Activated naive CD8-positive, alpha-beta T cell treated with anti-CD3 and anti-CD28 coated beads, Interleukin-2, amount 50 U/mL, for 16 hours (primary cell): Measurements from ENCODE around the gene SLC25A17.
A peak's percentile ranks its signal among the peaks of the same experiment; 100 is the strongest.
"Not testable (repeated sequence)": the region's sequence is repeated elsewhere in the genome, so short reads cannot be mapped to it uniquely, and the experiment has no call there.

Experiments
- DNase-seq: peaks from one replicate; pipeline ENCODE4 v3.0.0-alpha.2; 2020; ENCODE audit warnings: low read depth, low spot score

SLC25A17 gene, protein sequence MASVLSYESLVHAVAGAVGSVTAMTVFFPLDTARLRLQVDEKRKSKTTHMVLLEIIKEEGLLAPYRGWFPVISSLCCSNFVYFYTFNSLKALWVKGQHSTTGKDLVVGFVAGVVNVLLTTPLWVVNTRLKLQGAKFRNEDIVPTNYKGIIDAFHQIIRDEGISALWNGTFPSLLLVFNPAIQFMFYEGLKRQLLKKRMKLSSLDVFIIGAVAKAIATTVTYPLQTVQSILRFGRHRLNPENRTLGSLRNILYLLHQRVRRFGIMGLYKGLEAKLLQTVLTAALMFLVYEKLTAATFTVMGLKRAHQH

GRCh38 chr22:40818747-40819598 lies at the start of gene SLC25A17:
TSS of gene SLC25A17 (minus strand) at chr22:40819346. CDS start at chr22:40819248, 98 bp downstream.
- peak; percentile 67 for DNase-seq

DNA sequence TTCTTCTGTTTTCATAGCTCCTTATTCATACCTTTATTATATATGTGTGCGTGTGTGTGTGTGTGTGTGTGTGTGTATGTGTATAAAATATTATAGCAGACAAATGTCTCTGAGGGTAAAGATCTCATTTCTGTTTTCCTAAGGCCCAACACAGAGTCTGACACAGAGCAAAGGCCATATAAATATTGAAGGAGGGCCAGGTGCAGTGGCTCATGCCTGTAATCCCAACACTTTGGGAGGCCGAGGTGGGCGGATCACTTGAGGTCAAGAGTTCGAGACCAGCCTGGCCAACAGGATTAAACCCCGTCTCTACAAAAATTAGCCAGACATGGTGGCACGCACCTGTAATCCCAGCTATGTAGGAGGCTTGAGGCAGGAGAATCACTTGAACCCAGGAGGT lies 49.2 kb upstream of the SLC25A17 start:
- DNase-seq = not testable (repeated sequence)

- DNase-seq = no peak
Observed at GRCh38 chr22:40867109-40867508, 48.0 kb upstream of the SLC25A17 start.

DNA sequence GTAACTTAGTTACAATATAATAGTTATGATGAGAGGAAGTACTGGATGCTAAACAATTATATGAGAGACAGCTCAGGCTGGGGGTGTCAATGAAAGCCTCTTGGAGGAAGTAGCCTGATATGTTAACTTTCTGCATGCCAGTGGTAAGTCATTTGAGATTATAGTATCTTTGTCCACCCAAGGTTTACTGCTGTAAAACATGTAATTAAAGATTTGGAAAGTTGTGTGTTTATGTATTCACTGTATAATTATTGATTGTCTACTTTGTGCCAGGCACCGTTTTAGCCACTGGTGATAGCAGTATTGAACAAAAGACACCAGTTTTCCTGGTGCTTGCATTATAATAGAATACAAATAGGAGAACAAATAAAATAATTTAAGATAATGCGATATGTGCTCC lies 43.4 kb upstream of the SLC25A17 start:
- no peak for DNase-seq

- no peak for DNase-seq
Observed at GRCh38 chr22:40862013-40862412, 42.9 kb upstream of the SLC25A17 start, which contains the start of gene DNAJB7. TSS of gene DNAJB7 (minus strand) at chr22:40862113. CDS start at chr22:40861994, 119 bp downstream.

DNA sequence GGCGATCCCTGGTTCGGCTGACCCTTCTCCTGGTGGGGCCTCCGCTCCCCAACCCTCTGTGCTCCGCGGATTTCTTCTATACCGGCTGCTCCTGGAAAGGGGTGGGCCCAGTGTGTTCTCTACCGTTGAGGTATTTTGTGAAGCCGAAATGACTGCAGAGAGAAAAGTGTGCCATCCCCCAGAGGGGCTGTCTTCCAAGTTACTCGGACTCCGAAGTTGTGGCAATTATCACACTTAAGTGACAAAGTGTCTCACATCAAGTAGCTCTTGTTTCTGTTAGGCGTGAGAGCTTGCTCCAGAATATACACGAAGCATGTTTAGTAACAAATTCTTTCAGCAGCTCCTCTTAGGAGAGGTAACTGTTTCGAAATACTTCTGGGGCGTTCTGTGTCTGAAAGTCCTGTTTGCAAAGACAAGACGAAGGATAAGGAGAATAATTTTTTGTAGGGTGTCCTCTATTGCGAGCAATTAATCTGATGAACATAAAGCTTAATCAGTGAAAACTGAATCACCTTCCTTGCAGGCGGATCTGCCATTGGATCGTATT lies 38.2 kb upstream of the SLC25A17 start:
- DNase-seq = no peak

DNA sequence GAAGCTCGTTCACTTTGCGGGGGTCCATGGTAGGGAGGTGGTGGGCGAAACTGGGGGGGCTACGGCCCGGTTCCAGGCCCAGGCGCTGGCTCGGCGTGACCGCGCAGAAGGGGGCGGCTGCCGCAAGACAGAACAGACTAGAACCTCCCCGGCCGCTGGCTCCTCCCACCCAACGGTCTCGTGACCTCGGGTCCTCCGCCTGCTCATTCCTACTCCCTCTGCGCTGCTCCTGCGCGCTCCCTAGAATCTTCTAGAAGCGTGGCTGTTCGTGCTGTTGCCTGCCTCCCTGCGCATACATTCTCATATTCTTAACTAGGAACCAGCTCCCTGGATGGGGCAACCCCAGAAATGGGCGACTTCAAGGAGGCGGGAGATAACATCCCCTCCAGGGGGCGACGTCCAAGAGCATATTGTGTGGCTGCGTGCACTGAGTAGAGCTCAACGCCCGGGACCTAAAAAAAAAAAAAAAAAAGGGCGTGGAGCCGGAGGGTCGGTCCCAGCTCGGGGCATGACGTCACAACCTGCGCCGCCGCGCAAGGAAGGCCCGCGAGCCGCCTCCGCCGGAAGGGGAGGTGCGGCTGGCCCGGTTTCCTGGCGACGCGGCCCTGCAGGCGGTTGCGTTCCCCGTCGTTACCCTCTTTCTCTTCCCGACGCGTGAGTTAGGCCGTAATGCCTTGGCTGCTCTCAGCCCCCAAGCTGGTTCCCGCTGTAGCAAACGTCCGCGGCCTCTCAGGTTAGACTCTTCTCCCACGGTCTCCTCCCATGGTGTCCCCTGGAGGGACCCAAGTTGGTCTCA lies 37.6 kb upstream of the SLC25A17 start, which contains the start of the genes ST13 and XPNPEP3:
TSS of gene ST13 (minus strand) at position 127 of the 796 bp plus-strand sequence. CDS start at position 28, 99 bp downstream.
TSS of gene XPNPEP3 (plus strand) at position 636 of the 796 bp plus-strand sequence. CDS start at position 670, 34 bp downstream.
- DNase-seq = peak; percentile 94

DNA sequence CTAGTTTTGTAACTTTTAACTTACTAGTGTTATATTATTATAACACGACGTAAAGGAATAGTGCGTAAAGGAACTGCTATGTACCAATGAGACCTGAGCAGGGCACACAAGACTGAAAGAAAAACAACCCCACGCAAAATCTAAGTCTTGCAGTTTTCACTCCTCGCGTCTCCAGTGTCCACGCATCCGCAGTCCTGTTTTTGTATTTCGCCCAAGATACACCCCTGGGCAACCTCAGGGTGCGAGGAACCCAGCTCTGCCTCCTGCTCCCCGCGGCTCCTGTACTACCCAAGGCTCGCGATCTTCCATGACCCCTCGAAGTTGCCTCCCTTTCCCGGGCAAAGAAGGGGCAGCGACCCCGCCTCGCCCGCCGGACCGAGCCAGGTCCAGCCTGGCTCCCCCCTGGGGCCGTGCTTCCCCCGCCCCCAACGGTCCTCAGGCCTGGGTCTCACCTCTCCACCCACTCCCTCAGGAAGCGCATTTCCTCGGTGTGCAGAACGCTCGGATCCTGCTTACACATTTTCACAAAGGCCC lies 36.9 kb upstream of the SLC25A17 start:
- DNase-seq = no peak

DNA sequence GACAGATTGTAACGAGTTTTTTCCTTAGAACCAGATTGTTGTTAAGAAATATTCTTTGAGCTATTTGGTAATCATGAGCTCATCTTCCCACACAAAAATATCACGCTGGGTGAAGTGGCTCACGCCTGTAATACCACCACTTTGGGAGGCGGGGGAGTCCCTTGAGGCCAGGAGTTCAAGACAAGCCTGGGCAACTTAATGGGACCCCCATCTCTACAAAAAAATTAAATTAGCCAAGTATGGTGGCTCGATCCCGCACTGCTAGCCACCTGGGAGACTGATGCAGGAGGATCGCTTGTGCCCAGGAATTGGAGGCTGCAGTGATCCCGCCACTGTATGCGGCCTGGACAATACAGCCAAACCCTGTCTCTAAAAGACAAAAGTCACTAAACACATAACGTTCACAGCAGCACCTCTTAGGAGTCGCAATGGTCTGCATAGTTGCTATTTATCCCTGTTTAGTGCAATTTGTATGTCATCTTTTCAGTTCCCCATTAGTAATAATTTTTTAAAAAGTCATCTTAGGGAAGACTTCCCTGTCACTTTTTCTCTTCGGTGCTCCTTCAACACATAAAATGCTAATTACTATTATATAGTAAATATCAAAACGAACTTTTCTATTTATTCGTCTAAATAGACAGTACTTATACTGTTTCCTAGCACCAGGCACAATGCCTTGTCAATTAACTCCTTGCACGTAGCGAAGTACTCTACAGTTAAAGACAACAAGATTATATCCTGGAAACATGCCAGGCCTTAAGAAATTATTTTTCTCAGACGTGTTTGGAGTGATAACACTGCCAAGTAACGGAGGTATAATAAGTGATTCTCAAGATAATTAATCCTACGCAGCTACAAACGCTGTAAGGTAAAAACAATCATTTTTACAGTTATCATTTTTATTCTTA lies 36.2 kb upstream of the SLC25A17 start:
- DNase-seq = no peak

DNA sequence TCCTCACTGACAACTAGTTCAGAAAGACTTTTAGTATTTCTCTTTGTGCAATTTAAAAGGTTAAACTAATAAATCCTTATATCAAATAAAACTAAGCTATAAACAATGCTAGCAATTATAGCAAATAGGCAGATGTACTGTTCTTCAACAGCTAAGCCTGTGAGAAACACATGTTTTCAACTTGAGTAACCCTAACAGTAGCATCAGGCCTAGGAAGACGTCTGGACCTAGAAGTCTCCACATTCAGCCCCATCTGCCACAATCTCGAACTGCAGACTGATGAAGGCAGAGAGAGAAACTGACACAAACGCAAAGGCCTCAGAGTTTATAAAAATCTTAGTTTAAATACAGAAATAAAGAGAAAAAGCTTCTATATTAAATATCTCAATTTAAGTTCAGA lies 34.8 kb upstream of the SLC25A17 start:
- no peak for DNase-seq

- DNase-seq = no peak
Observed at GRCh38 chr22:40853333-40853732, 34.2 kb upstream of the SLC25A17 start.

DNA sequence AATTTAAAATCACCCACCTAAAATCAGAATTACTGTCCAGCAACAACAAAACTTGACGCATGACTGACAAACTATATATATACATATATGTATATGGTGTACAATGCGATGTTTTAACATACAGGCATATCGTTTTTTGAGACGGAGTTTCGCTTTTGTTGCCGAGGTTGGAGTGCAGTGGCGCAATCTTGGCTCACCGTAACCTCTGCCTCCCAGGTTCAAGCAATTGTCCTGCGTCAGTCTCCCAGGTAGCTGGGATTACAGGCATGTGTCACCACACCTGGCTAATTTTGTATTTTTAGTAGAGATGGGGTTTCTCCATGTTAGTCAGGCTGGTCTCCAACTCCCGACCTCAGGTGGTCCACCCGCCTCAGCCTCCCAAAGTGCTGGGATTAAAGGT lies 26.7 kb upstream of the SLC25A17 start:
- not testable (repeated sequence) for DNase-seq

- no peak for DNase-seq
Observed at GRCh38 chr22:40844951-40845350, 25.8 kb upstream of the SLC25A17 start.

GRCh38 chr22:40838486-40838885 lies 19.3 kb upstream of the SLC25A17 start:
- no peak for DNase-seq

- DNase-seq = no peak
Observed at GRCh38 chr22:40834619-40835018, 15.5 kb upstream of the SLC25A17 start.

DNA sequence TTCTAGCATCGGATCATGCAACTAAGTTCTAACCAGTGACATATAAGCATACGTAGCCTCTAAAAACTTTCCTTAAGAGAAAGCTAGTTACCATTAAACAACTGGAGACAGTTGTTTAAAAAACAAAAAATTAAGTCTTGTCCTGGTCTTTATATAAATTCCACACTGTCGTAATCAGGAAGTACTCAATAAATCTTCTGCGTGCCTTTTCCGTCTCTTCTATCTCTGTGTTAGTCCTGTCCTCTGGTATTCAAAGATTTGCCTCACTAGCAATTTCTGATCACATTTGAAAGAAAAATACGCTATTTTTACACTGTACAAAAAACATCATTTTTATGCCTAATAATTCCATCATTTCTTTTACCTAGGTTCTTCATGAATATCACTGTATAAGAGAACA lies 10.0 kb upstream of the SLC25A17 start:
- DNase-seq = no peak

DNA sequence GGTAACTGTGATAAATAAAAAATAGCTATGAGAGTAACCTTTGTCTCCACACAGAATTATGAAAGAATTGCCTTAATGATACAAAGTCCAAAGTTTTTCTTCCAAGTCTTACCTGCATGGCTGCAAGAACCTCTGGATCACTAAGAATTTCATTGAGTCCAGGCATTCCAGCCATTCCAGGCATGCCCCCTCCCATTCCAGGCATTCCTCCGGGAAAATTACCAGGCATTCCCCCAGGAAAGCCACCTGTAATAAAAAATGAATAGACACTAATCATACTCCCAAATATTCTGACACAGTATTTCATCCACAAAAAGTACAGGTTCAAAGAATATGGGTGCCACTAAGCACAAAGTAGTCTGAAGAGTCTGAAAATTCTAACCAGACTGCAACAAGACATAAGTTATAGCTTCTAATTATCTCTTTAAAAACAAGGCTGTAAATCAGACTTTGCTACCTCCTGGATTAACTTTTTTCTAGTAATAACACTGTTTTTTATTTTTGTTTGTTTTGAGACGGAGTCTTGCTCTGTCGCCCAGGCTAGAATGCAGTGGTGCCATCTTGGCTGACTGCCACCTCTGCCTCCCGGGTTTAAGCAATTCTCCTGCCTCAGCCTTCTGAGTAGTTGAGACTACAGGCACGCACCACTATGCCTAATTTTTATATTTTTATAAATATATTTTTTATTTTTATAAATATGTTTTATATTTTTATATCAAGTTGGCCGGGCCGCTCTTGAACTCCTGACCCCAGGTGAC lies 8.0 kb upstream of the SLC25A17 start:
- DNase-seq = no peak

GRCh38 chr22:40826292-40826691 lies 7.1 kb upstream of the SLC25A17 start:
- DNase-seq = not testable (repeated sequence)

GRCh38 chr22:40823426-40823825 lies 4.3 kb upstream of the SLC25A17 start:
- DNase-seq = no peak
